GM19099 (cell line): Measurements from ENCODE around the gene ZNF557.

Source experiments
- POLR2A ChIP-seq: IDR thresholded peaks from 3 replicates; pipeline ENCODE4 v1.6.1; 2011; ENCODE audit warnings: low read depth; ENCODE audit not compliant: insufficient read length; ENCODE audit errors: extremely low read depth

ZNF557 gene

GRCh38 chr19:7083076-7083956, 13.8 kb downstream of the ZNF557 start:
- no peak for TF ChIP-seq POLR2A

GRCh38 chr19:7088999-7089398, 19.5 kb downstream of the ZNF557 start:
- no peak for TF ChIP-seq POLR2A

GRCh38 chr19:7098096-7098495, 28.6 kb downstream of the ZNF557 start:
- no peak for TF ChIP-seq POLR2A

DNA sequence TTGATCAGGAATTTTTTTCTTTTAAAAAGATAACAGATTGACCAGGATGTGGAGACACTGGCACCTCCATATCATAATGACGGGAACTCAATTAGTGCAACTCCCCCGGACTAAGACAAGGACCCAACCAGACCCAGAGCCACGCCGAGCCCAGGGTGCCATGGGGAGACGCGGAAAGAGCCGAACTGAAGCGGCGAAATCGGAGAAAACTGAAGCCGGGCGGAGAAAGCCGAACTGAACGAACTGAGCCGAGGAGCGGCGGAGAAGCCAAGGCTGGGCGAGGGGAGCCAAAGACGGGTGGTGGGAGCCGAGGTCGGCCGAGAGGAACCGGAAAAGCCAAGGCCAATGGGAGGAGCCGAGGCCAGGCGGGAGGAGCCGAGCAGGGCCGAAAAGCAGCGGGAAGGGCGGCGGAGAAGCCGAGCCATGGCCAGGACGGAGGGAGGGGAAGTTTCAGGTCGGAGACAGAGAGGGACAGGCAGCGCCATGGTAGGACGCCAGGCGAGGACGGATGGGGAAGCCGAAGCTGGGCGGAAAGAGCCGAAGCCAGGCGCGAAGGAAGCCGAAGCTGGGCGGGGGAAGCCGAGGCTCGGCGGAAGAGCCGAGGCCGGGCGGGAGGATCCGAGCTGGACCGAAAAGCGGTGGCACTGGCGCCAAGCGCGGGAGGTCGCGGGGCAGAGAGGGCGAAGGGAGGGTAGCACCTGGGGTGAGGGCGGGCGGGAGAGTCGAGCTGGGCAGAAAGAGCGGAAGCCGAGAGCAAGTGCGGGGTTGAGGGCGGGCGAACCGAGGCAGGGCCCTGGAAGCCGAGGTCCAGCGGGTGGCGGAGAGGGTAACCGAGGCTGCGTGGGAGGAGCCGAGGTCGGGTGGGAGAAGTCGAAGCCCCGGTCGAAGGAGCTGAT, 29.4 kb downstream of the ZNF557 start:
- TF ChIP-seq POLR2A: peak; percentile 71

GRCh38 chr19:7099597-7099921, 30.1 kb downstream of the ZNF557 start:
- no peak for TF ChIP-seq POLR2A

- TF ChIP-seq POLR2A: no peak
Measured at GRCh38 chr19:7101498-7102253, 32.2 kb downstream of the ZNF557 start.

DNA sequence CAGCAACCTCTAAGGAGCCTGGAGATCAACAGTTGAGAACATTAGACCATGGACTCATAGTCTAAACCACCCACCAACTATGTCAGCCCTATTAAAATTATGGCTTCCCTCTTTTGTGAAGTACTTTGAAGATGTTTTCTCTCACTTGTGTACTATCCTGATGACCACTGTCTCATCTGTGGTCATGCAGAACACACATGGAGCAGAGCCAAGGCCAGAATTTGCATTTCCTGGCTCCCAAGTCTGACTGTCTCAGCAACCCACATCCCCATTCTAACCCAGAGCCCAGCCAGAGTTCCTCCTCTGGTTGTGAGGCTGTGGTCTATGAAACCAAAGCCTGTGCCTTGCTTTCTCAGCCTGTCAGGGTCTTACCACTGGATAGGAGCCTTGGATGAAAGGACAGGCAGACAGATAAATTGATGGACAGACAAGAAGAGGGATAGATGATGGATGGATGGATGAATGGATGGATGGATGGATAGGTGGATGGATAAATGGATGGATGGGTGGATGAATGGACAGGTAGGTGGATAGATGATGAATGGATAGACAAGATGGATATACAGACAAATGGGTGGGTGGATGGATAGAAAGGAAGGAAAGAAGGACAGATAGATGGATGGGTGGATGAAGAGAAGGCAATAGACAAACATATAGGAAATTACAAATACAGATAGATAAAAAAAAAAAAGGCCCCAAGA, 35.4 kb downstream of the ZNF557 start:
- no peak for TF ChIP-seq POLR2A

GRCh38 chr19:7106711-7107657, 37.5 kb downstream of the ZNF557 start:
- TF ChIP-seq POLR2A: no peak

DNA sequence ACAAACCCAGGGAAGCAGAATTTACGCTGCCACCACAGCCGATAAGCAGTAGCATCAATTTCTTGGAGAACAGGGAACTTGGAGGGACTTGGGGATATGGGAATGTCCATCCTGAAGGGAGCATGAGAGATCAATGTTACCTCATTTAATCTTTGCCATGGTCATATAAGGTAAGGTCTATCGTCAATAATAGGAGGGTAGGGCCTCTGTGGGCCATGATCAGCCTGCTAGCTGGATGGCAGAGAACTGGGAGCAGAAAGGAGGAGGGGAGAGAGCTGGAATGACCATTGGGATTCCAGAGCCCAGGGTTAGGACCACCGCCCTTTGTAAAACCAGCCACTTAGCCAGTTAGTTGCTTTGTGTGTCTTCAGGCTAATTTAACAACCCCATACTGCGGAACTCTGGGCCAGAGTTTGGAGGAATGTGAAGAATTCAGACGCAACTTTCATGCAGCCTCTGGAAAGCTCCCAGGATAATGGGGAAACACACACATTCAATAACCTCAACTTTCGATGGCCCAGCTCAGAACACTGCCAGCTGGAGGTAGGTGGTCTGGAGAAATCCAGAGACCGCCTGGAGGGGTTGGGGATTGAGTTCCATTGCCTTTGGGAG, 40.3 kb downstream of the ZNF557 start:
- TF ChIP-seq POLR2A: no peak

DNA sequence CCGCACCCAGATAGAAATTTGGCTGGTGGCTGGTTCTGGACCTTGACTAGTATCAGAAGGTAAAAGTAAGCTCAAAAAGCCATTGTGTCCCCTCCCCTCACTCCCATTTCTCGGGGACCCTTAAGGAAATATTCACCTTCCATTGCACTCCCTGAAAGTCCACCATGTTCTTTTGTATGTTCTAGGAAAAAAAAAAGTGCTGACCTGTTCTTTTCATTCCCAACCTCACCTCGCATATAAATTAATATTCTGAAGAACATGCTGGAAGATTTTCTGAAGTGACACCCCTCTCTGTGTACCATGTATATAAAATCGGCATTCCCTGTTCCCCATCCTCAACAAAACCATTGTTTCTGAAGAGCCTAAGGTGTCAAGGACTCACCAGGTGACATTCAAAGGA, 43.2 kb downstream of the ZNF557 start:
- TF ChIP-seq POLR2A: no peak

DNA sequence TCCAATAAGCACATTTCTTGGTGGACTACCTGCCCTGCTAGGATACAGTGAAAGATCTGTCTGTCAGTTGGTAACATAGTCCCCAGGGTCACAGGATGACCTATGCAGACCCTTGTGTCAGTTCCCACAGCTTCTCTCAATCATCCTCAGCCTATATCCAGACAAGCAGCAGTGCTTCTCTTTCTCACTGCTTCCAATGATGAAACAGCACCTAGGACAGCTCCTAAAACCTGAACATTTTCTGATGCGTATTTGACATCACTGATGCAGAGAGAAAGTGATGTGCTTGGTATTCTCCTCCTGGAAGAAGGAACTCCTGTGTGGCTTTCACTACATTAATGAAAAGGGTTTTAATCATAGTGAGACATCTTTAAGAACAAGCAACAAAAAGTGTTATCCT, 43.7 kb downstream of the ZNF557 start:
- no peak for TF ChIP-seq POLR2A

GRCh38 chr19:7115721-7116120, 46.2 kb downstream of the ZNF557 start:
- TF ChIP-seq POLR2A: no peak

DNA sequence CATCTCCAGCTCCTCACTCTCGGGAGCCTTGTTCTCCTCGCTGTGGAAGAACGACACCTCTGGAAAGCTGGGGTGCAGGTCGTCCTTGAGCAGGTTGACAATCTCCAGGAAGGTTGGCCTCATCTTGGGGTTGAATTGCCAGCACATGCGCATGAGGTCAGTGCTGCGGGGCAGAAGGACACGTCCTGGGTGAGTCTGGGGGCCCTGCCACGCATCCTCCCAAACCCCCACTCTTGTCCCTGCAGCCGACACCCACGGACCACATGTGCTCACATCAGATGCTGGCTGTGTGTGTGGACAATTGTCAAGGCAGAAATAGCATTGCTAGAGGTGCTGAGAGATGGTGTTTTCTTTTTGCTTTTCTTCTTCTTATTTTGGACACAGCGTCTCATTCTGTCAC, 47.7 kb downstream of the ZNF557 start:
- no peak for TF ChIP-seq POLR2A
